H1 (cell line): Measurements from ENCODE around the gene C1orf50. TPM values are rescaled to one million over a fixed set of nuclear protein-coding genes. Genes with fewer than 3 reads are reported as not detected.

Experiments
- ATF2 ChIP-seq: IDR thresholded peaks from 2 replicates; pipeline ENCODE4 v1.6.1; 2012; ENCODE audit warnings: low read length, inconsistent platforms
- CEBPB ChIP-seq: IDR thresholded peaks from 2 replicates; pipeline ENCODE4 v1.6.1; 2012; ENCODE audit warnings: low read depth, low read length
- CHD1 ChIP-seq: IDR thresholded peaks from 2 replicates; pipeline ENCODE4 v1.6.1; 2012; ENCODE audit warnings: low read depth, low read length, improper control_type of control experiment
- EP300 ChIP-seq, 2 experiments: IDR thresholded peaks; 1 replicate in 1 of 2; 2 replicates in 1 of 2; pipeline ENCODE4 v1.6.1; 2011 to 2012; ENCODE audit warnings: low read depth in 2 of 2, low read length in 2 of 2, mild to moderate bottlenecking in 2 of 2, borderline replicate concordance in 1 of 2, inconsistent platforms in 1 of 2, moderate library complexity in 1 of 2
- HDAC6 ChIP-seq: IDR thresholded peaks from one replicate; pipeline ENCODE4 v1.7.1; 2012; ENCODE audit warnings: low read depth, mild to moderate bottlenecking, inconsistent platforms, low read length, moderate library complexity
- JUND ChIP-seq: IDR thresholded peaks from 2 replicates; pipeline ENCODE4 v1.6.1; 2011; ENCODE audit warnings: mild to moderate bottlenecking, improper control_type of control experiment, low read length
- KDM1A ChIP-seq: fragments of 200-600, 300-600 bp; sonication (generic); IDR thresholded peaks from 2 replicates; pipeline ENCODE4 v1.7.1; 2016; ENCODE audit warnings: mild to moderate bottlenecking, low read length, borderline replicate concordance
- KDM4A ChIP-seq: IDR thresholded peaks from one replicate; pipeline ENCODE4 v1.7.1; 2012; ENCODE audit warnings: low read depth, mild to moderate bottlenecking, moderate library complexity, low read length, inconsistent platforms; ENCODE audit not compliant: severe bottlenecking
- MAX ChIP-seq: IDR thresholded peaks from 2 replicates; pipeline ENCODE4 v1.6.1; 2012; ENCODE audit warnings: inconsistent platforms
- NRF1 ChIP-seq: IDR thresholded peaks from 2 replicates; pipeline ENCODE4 v1.6.1; 2011; ENCODE audit warnings: mild to moderate bottlenecking, low read depth, low read length, improper control_type of control experiment
- PHF8 ChIP-seq: fragments of 200-600 bp; sonication (generic); conservative IDR thresholded peaks from 2 replicates; pipeline ENCODE4 v1.7.1; 2012; ENCODE audit warnings: low read depth, mild to moderate bottlenecking, inconsistent platforms, low read length, moderate library complexity
- POLR2AphosphoS5 ChIP-seq: IDR thresholded peaks from 2 replicates; pipeline ENCODE4 v1.6.1; 2011; ENCODE audit warnings: low read depth, low read length
- RAD21 ChIP-seq, 2 experiments: IDR thresholded peaks in 1 of 2; conservative IDR thresholded peaks in 1 of 2; 2 replicates each; pipeline ENCODE4 v1.6.1; 2011; ENCODE audit warnings: low read depth in 2 of 2, low read length in 2 of 2, improper control_type of control experiment in 1 of 2, inconsistent platforms in 1 of 2, mild to moderate bottlenecking in 1 of 2, moderate library complexity in 1 of 2
- RBBP5 ChIP-seq: IDR thresholded peaks from 2 replicates; pipeline ENCODE4 v1.7.1; 2012; ENCODE audit warnings: low read depth, mild to moderate bottlenecking, inconsistent platforms, low read length, moderate library complexity, borderline replicate concordance
- RNF2 ChIP-seq: fragments of 200-900, 300-1000 bp; sonication (generic); IDR thresholded peaks from 2 replicates; pipeline ENCODE4 v1.7.1; 2016; ENCODE audit warnings: borderline replicate concordance, low read depth, mild to moderate bottlenecking, antibody characterized with exemption, low read length; ENCODE audit not compliant: poor library complexity, severe bottlenecking; ENCODE audit errors: missing control alignments
- SIN3A ChIP-seq, 2 experiments: IDR thresholded peaks in 1 of 2; conservative IDR thresholded peaks in 1 of 2; 2 replicates each; pipeline ENCODE4 v1.6.1; 2011 to 2012; ENCODE audit warnings: low read length in 2 of 2, improper control_type of control experiment in 1 of 2, low read depth in 1 of 2, mild to moderate bottlenecking in 1 of 2
- SUZ12 ChIP-seq: fragments of 200-600 bp; sonication (generic); IDR thresholded peaks from 2 replicates; pipeline ENCODE4 v1.6.1; 2012; ENCODE audit warnings: mild to moderate bottlenecking, inconsistent platforms, low read length, moderate library complexity, mixed read lengths
- TAF7 ChIP-seq: optimal IDR thresholded peaks from 2 replicates; pipeline ENCODE3; 2011; ENCODE audit warnings: low read depth, mild to moderate bottlenecking, inconsistent platforms, low read length, moderate library complexity, borderline replicate concordance
- TCF12 ChIP-seq: IDR thresholded peaks from 2 replicates; pipeline ENCODE4 v1.6.1; 2011; ENCODE audit warnings: low read depth, mild to moderate bottlenecking, low read length
- YY1 ChIP-seq: IDR thresholded peaks from 2 replicates; pipeline ENCODE4 v1.6.1; 2011; ENCODE audit warnings: low read depth, mild to moderate bottlenecking, low read length
- polyA plus RNA-seq, 7 experiments: library from polyadenylated mRNA; depleted of rRNA in 3 of 7; stranded (reverse) in 5 of 7; unstranded in 2 of 7; fragments of >200 nt in 5 of 7; fragments of 200-250 nt in 2 of 7; gene quantifications; 1 replicate in 5 of 7; 2 replicates in 1 of 7; 4 replicates in 1 of 7; pipeline versions ENCODE4 v1.2.1 to v1.2.3, GENCODE V29; 2011 to 2013; ENCODE audit warnings: missing spikeins in 2 of 7, mixed read lengths in 2 of 7
- total RNA-seq: library from RNA; stranded (reverse); fragmentation: NEBNext Ultra II Directional; extraction: Animal tissue kit (Norgen Biotek cat#: 25700); gene quantifications from 2 replicates; pipeline ENCODE4 v1.2.1, GENCODE V29; 2021

The C1orf50 gene
- total and polyA plus RNA-seq, 2 of the 8 experiments (the other 6 are each of a cell fraction or from before 2014, with no cell fraction given) = 3.2 to 7.1 TPM

- TF ChIP-seq RNF2 (no peak), SUZ12 (no peak), POLR2AphosphoS5 (peak; percentile 21), NRF1 (peak; percentile 75), YY1 (peak; percentile 92), JUND (no peak), CEBPB (no peak), MAX (no peak), TAF7 (peak; percentile 86), RAD21 (IDR thresholded peaks at IDR 0.05 in 1 of 2, conservative IDR thresholded peaks at IDR 0.05 in 1 of 2; ENCODE audit: low read depth in 2 of 2, low read length in 2 of 2) (no peak), HDAC6 (no peak), KDM4A (peak; percentile 51), ATF2 (no peak), CHD1 (no peak), EP300 (IDR thresholded peaks at IDR 0.05; ENCODE audit: borderline replicate concordance in 1 of 2, low read depth in 2 of 2, low read length in 2 of 2) (no peak), RBBP5 (peak; percentile 91; the same call in 1 of the 2 replicates), PHF8 (peak; percentile 96), TCF12 (no peak), KDM1A (peak; percentile 77; the same call in 1 of the 2 replicates), SIN3A (conservative IDR thresholded peaks at IDR 0.05 in 1 of 2, IDR thresholded peaks at IDR 0.05 in 1 of 2; ENCODE audit: low read depth in 1 of 2, low read length in 2 of 2) (peak in 1 of 2 experiments; percentile 62; a peak in 1 of 4 replicates)
Observed at GRCh38 chr1:42816585-42817439, 49.8 kb downstream of the C1orf50 start, which contains the start of the genes ERMAP and SVBP (continued).
